Stimulated activated CD8-positive, alpha-beta memory T cell treated with anti-CD3 and anti-CD28 coated beads, Interleukin-2, amount 100 ng/mL, for 48 hours (primary cell): ENCODE data around the gene LDLRAD3.

ENCODE experiments used
- DNase-seq, 2 donors: peaks; one replicate each; pipeline ENCODE4 v3.0.0-alpha.2; 2020; ENCODE audit warnings: low read depth in 2 of 2

Gene LDLRAD3

DNA sequence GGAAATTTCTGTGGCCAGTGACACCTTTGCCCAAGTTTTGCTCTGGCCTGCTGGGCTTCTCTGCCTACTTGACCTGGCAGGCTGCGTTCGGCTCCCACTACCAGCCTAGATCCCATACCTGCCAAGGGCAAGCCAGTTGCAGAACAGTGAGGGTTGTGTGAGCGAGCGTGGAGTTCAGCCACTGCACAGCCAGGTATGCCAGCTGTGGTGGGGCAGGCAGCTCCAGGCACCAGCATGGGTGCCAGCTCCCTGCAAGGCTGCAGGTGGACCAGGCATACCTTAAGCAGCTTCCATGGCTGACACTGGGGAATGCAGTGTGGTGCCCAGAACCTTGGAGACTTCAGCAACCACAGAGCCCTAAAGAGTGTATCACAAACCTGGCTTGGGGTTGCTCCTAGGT lies 133.5 kb downstream of the LDLRAD3 start:
- no peak for DNase-seq

DNA sequence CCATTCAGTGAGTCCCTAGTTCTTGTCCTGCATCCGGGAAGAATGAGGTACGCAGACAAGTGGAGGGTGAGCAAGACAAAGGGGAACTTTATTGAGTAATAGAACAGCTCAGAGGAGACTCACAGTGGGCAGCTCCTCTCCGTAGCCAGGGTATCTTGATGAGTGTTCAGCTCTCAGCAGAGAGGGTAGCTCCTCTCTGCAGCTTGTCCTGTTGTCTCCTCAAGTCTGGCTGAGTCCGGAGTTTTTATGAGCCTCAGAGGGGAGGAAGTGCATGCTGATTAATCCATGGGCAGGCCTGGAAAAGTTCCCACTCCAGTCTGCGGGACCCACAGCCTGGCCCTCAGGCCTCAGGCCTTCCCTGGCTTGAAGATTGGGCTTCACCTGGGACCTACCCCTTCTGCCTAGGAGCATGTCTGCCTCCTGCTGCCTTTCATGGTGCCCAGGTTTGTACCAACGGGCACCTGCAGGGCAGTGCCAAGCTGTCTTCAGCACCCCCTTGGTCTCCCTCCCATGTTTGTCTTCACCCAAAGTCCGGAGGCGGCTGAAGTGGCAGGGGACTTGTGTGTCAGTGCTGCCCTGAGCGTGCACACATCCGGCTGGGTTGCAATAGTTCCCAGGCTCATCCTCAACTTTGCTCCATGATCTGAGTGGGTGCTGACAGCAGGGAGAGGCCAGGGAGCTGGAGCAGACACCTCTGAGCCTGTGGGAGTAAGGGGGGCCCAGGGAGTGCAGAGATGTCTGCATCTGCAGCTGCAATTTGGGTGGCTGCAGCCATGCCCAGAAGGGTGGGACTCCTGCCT lies 134.2 kb downstream of the LDLRAD3 start:
- DNase-seq: no peak

DNA sequence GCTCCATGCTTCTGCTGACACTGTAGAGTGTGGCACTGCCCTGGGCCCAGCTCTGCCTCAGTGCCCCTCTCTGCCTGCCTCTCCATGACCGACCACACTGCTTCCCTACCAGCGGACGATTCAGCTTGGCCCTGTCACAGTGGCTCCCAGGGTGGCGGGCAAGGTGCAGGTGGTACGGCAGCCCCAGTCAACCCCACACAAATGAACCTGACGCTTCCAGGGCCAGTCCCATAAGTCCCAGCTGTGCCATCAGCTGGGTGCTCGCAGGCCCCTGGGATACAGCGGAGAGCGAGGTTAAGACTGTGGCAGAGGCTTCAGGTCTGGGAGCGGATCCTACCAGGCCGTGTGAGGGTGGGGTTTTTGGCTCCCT lies 134.8 kb downstream of the LDLRAD3 start:
- no peak for DNase-seq

DNA sequence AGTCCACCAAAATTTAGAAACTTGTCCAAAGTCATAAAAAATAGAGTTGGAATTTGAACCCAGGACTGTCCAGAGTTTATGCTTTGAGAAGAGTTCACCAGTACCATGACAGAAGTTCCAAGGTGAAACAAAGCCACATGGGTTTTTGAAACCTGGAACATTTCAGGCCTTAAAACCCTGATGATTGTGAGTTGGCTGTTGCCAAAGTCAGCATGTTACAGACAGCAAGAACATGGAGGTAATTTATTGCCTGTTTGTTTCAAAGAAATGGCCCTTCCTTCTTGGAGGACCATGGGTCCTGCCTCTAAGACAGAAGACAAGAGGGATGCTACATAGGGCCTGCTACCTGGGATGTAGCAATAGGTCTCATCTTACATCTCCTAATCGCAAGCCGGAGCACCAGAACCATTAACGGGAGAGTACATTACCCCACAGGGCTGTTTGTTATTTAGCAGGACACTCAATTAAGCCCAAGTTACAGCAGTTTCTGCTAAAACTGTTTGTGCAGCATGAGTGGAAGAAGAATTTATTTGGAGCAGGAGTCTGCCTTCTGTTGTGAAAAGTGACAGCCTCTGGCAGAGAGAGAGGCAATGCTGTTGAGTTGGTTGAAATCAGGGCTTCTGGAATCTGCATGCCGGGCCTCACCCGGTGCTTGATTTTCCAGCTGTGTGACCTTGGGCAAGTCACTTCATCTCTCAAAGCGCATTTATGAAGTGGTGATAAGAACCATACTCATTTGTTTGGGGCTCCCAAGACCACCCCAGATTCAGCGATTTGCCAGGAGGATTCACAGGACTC lies 136.2 kb downstream of the LDLRAD3 start:
- no peak for DNase-seq

DNA sequence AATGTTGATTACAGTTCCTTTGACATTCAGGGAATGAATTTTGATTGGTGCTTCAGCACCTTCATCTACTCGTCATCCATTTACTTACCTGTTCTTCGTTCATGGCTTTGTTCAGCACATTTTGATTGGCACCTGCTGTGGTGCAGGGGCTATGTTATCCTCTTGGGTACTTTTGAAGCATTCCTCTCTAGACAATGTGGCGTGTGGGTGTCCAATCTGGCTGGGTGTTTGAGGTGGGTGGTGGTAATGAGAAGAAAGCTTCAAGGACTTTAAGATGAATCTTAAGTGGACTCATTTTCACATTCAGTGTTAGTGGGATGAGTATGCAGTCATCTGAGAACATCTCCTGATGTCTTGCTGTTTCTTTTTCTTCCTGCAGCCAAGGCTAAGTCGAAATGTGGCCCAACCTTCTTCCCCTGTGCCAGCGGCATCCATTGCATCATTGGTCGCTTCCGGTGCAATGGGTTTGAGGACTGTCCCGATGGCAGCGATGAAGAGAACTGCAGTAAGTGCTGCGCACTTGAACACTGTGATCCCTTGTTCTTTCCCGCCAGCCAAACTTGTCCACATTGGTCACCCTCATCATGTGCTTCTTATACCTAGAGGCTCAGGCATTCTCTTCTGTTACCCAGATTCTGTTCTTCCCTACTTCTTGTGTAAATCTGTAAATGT lies 137.5 kb downstream of the LDLRAD3 start:
- no peak for DNase-seq

DNA sequence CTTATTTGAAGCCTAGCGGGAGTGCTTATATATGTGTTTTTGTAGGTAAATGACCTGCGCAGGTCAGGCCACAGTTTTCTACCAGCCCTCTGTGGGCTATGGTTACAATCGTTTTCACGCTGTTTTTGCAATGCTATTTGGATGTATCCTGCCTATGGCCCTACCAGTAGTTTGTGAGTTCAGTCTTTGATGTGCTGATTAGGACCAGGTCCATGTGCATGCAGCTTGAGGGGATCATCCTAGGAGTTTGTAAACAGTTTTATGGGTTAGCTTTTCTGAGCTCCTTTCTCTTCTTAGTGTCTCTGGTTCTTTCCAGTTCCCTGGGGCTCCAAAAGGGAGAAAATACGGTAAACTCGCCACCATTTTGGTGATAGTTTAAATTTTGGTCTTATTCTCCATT lies 142.5 kb downstream of the LDLRAD3 start:
- no peak for DNase-seq

DNA sequence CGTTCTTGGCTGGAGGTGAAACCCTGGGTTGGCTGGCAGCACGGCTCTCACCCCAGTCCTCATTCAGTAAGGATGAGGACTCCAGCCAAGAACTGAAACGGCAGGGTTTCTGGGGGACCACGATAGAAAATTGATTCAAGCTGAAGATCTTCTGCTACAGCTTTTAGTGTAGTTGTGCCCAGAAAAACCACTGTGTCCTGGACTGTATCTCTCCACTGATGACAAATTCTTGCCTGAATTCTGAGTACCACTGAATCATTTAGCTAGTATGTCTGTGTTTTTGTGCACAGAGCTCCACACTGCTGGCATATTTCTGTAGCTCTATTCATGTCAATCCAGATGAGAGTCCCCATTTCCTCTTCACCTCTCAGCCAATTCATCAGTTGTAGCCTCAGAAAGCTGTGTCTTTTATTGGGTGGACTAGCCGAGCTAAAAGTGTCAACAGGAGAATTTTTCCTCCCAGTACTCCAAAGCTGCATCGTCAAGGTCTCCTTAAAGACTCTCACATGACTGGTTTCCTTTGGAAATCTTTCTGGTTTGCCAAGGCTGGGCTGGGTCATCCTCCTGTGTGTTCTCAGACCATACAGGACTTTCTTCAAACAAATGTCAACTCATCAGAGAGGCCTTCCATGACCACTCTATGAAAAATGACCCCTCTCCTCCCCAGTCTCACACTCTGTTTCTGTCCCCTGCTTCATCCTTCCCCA lies 144.6 kb downstream of the LDLRAD3 start:
- DNase-seq: no peak

DNA sequence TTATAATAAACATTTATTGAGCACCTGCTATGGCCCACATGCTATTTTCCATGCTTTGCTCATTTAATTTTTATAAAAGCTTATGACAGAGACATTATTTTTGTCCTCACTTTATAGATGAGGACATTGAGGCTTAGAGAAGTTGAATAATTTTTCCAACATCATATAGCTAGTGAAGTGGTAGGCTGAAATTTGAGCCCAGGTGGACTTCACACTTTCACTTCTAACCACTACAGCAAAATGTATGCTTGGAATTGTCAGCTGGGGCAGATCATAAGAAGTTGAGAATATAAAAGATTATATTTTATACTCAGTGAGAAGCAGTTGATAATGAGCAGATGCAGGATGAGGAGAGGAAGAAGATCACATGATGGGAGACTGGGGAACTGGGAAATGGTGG lies 146.1 kb downstream of the LDLRAD3 start:
- no peak for DNase-seq

DNA sequence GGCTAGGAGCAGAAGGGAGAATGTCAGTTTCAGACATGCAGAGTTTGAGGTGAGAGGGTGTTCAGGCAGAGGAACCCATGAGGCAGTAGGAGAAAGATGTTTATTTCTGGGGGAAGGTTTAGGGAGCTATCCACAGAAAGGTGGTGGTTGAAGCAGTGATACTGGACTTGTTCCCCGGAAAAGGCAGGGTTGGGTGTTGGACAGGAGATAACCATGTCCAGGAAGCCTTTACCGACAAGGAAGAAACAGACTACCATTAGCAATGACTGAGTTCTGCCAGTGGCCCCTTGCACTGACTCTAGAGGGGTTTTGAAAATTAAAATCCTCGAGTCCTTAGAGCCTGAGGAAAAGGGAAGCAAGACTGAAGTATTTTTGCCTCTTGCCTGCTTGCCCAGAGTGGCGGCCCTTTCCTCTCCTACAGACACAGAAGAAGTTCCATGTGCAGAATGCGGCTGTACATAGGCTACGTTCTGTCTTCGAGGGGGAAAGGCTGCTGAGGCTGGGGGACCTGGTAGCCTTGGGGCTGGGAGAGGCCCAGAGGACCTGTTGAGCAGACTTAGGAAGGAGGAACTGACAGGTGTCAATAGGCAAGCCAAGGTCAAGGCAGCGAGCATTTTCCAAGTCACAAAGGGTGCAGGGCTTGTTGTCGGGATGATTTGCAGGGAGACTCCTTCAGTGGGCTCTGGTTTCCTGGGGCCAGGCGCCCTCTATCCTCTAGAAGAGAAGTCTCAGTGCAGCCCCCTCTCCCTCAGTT lies 146.7 kb downstream of the LDLRAD3 start:
- no peak for DNase-seq

DNA sequence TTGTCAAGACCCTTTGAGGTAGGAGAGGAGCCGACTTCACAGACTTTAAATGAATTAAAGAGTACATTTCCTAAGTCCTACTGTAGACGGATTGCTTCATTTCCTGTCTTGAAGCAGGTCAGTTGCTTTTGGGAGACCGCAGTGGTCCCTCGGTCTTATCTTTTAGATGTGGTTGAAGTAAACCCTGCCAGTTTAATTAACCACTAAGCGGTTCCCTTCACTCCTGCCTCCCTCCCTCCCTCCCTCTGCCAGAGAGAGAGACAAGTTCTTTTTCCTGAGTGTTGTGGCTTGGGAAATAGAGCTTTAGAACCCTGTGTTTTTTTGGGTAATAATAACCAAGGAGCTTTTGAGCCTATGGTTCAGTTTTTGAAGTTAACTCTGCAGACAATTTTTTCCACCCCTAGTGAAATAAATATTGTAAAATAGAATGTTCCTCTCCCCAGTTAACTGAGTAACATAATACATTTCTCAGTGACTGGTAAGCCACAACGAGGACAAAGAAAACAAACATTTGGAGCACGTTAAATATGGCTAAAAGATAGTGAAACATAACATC lies 147.5 kb downstream of the LDLRAD3 start:
- DNase-seq: no peak

DNA sequence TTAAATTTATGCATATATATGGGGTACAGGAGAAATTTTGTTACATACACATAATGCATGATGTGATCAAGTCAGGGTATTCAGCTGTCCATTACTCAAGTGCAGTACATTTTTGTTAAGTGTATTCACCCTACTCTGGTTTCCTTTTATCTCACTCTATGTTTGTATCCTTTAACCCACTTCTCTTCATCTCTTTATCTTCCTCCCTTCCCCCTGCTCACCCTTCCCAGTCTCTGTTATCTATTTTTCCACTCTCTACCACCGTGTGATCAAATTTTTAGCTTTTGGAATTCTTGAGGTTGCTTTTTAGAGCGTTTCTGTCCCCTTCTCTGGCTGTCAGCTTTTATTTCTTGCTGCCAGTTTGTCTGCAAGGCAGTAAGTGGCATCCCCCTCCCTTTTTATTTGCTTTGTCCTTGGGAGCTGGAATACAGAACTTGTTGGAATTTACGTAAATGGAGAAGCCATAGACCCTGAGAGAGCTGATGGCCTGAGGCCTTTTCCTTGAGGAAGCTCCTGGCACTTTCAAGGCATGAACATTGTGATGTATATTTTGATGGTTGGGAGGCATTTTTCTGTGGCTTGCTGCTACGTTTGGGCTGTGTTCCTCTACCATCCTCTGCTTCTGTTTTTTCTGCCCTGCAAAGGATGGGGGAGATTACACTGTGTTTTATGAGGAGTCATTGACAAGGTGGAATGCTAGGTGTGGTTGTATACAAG lies 148.6 kb downstream of the LDLRAD3 start:
- DNase-seq: no peak

DNA sequence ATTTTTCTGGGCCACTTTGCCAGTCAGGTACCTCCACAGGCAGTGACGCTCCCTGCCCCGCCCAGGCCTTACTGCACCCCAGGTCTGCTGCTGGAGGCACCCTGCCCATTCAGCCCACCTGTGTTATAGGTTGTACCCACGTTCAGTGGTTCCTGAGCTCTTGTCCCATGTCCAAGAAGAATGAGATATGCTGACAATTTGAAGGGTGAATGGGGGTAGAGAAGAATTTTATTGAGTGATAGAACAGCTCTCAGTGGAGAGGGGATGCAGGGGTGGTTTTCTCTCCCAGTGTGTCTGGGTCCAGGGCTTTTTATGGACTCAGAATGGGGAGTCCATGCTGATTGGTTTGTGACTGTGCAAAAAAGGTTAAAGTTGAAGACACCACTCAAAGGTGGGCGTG lies 149.7 kb downstream of the LDLRAD3 start:
- no peak for DNase-seq

DNA sequence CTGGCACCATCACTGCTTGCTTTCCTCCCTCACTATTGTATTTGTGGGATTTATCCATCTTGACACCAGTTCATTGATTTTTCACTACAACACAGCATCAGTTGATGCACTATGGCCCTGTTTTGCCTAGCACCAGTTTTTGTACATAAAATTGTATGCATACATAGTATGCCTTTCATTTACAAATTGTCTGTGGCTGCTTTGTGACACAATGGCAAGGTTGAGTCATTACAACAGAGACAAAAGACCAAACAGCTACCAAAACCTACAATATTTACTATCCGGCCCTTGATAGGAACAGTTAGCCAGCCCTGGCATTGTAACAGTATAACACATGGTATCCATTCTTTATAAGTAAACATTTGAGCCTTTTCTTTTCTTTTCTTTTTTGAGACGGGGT lies 150.3 kb downstream of the LDLRAD3 start:
- DNase-seq: no peak

DNA sequence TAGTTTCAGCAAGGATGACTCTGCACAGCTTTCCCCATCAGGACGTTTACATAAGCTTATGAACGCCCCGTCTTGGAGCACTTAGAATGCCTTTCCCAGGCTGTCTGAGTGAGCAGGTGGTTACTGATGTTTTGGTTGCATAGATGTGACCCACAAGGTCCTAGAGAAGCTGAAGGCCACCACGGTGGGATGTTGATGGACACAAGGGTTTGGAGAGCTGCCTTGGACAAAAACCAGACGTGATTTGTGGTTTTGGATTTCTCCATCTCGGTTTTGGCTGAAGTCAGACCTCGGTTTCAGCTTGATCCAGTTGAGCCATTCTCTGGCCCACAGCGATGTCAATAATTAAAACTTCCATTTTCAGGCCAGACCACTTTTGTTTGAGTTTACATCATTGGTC lies 151.9 kb downstream of the LDLRAD3 start:
- no peak for DNase-seq

DNA sequence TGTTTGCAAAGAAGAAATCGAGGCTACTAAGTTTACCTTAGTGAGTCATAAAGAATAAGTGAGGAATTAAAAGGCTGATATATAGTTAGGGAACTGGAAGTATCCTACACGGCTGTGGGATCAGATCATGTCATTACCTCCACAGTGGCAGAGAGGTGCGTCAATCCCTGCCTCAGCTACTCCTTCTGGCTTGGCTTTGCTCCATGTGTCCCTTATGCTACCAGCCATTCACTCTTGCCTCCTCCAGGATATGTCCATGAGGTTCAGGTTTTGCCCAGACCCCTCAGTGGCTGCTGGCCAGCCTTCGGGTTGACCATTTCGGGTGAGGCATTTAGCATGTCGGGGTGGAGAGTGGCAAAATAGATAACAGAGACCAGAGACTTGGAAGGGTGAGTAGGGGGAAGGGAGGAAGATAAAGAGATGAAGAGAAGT lies 153.4 kb downstream of the LDLRAD3 start:
- no peak for DNase-seq

DNA sequence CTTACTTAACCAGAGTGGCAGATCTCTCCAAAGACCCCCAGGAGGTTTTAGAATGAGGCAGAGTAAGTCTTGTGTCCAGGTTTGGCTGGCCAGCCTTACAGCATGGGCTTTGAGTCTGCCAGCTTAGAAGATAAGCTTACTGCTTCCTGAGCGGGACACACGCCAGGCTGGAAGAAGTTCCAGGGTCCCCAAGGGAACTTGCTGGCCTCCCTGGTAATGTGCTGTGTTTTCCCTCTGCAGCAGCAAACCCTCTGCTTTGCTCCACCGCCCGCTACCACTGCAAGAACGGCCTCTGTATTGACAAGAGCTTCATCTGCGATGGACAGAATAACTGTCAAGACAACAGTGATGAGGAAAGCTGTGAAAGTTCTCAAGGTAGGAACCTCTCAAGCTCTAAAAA lies 154.2 kb downstream of the LDLRAD3 start:
- no peak for DNase-seq

DNA sequence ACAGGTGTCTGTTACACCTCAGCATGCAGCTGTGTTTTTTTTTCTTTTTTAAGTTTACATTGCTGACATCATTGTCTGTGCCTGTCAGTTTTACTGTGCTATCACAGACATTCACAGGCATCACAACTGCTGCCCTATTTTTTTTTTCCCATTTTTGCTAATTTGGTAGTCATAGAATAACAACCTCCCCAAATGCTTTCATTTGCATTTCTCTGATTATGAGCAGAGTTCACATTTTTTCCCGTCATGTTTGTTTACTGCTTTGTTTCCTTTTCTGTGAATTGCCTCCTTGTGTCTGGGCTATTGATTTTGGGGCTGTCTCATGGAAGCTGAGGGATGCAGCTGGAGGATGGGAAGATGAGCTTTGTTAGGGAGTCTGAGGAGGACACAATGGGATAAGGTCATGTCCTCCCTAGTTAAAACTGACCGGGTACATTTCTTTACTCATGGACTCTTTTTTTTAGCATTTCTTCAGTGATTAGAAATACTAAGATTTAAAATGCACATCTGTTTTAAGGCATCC lies 155.1 kb downstream of the LDLRAD3 start:
- DNase-seq: no peak

DNA sequence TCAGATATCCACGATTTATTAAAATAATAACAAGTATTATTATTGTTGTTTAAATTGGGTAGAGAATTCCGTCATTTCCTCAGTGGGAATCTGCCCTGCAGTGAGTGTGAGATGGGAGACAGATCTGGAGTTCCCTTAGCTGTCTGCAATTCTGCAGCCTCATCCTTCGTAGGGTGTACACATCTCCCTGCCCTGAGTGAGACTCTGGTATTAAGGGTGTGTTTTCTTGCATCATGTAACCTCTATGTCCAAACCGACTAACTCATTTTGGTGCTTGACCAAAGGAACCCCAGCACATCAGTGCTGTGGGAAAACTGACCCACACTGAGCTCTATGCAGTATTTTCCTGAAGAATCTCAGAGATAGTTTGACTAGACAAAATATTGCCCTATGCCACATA lies 157.6 kb downstream of the LDLRAD3 start:
- DNase-seq: no peak

DNA sequence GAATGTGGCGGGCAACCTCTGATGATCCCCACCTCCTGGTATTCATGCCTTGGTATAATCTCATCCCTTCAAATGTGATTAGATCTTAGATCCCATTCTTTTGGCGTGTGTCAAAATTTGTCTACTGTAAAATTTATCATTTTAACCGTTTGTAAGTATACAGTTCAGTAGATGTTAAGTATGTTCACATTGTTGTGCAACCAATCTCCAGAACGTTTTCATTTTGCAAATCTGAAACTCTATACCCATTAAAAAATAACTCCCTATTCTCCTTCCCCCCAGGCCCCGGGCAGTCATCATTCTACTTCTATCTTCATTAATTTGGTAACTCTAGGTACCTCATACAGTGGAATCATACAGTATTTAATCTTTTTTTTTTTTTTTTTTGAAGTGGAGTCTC lies 159.0 kb downstream of the LDLRAD3 start:
- DNase-seq: no peak

DNA sequence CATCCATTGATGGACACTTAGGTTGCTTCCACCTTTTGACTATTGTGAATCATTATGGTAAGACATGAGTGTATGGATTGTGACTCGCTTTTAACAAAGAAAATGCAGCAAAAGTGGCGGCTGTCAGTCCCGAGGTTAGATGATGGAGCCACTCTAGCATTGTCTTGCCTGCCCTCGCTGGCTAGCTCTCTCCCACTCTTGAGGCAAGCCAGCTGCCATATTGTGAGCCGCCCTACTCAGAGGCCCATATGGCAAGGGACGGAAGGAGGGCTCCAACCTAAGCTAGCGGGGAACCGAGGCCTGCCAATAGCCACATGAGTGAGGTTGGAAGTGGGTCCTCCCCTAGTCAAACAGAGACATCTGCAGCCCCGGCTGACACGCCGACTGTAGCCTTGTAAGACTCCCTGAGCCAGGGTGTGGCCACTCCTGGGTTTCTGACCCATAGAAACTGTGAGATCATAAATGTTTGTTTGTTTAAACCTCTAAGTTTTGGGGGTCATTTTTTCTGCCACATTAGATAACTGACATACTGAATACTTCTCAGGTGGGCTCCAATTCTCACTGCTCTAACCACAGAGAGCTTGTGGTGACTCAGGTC lies 160.2 kb downstream of the LDLRAD3 start:
- DNase-seq: no peak
